Caco-2 (cell line): ENCODE measurements around the gene ALG14. TPM values are rescaled to one million over a fixed set of nuclear protein-coding genes. Genes with fewer than 3 reads are reported as not detected.

Experiments used
- BruUV-seq: library from RNA; stranded (reverse); fragments of 400-500 nt; replicated peaks from 2 replicates; lab custom pipeline; 2021; lab: Mats Ljungman, UMichigan
- CTCF ChIA-PET: fragments of 300-600 bp; sonication (Branson Sonifier 250); formaldehyde crosslinking; loops from one replicate; lab custom pipeline; 2022; ENCODE audit warnings: antibody characterized with exemption; lab: Charles Lee
- POLR2A ChIA-PET: fragments of 300-600 bp; sonication (Branson Sonifier 250); formaldehyde crosslinking; loops from one replicate; lab custom pipeline; 2022; ENCODE audit warnings: antibody characterized with exemption; lab: Charles Lee
- DNase-seq, 2 experiments: peaks; one replicate each; pipeline versions ENCODE4 v3.0.0 to v3.0.0-alpha.2; 2020 to 2022
- H3K27me3 ChIP-seq: replicated peaks from 2 replicates; pipeline ENCODE4 v1.6.0; 2011; ENCODE audit warnings: low read length; ENCODE audit not compliant: control insufficient read depth, insufficient read depth
- H3K36me3 ChIP-seq: 2 replicates; pipeline ENCODE4 v1.5.1; 2011; ENCODE audit warnings: low read length; ENCODE audit not compliant: control insufficient read depth, insufficient read depth
- H3K4me1 ChIP-seq: fragments of 250-450 bp; sonication (Bioruptor Pico); 2 replicates; pipeline ENCODE4 v1.5.1; 2020; ENCODE audit warnings: mild to moderate bottlenecking
- H3K4me3 ChIP-seq: 2 replicates; pipeline ENCODE4 v1.5.1; 2011; ENCODE audit warnings: low read depth, mild to moderate bottlenecking, control low read depth, low read length
- H3K9me3 ChIP-seq: fragments of 250-450 bp; sonication (Bioruptor Pico); 2 replicates; pipeline ENCODE4 v1.5.1; 2020; ENCODE audit warnings: mild to moderate bottlenecking, moderate library complexity
- H3K27ac Mint-ChIP-seq: one replicate; pipeline ENCODE4 v1.8.0; 2022; ENCODE audit warnings: mixed read lengths; ENCODE audit not compliant: unreplicated experiment
- H3K27me3 Mint-ChIP-seq: one replicate; pipeline ENCODE4 v1.8.0; 2022; ENCODE audit warnings: mixed read lengths; ENCODE audit not compliant: insufficient read depth, unreplicated experiment
- H3K36me3 Mint-ChIP-seq: one replicate; pipeline ENCODE4 v1.8.0; 2022; ENCODE audit warnings: mild to moderate bottlenecking, mixed read lengths; ENCODE audit not compliant: insufficient read depth, unreplicated experiment
- H3K4me1 Mint-ChIP-seq: one replicate; pipeline ENCODE4 v1.8.0; 2022; ENCODE audit warnings: low read depth, mixed read lengths; ENCODE audit not compliant: unreplicated experiment
- H3K4me3 Mint-ChIP-seq: one replicate; pipeline ENCODE4 v1.8.0; 2022; ENCODE audit warnings: mild to moderate bottlenecking, moderate library complexity, mixed read lengths; ENCODE audit not compliant: unreplicated experiment
- H3K9me3 Mint-ChIP-seq: one replicate; pipeline ENCODE4 v1.8.0; 2022; ENCODE audit warnings: mixed read lengths; ENCODE audit not compliant: unreplicated experiment
- intact Hi-C: fragments of 100-400 bp; cut with micrococcal nuclease; formaldehyde crosslinking; loops from one replicate; pipeline ENCODE4 v1.10.0; 2022; ENCODE audit not compliant: unreplicated experiment
- total RNA-seq: library from RNA; stranded (reverse); gene quantifications from 2 replicates; pipeline ENCODE4 v1.2.3, GENCODE V29; 2022
- TF ChIP-seq, protein P1 (sequence below), 2 experiments: fragments of 200-600 bp in 1 of 2; IDR thresholded peaks; 1 replicate in 1 of 2; 2 replicates in 1 of 2; pipeline versions ENCODE4 v1.5.1 to v1.8.0; 2011 to 2022; ENCODE audit warnings: antibody characterized with exemption in 1 of 2, control low read depth in 1 of 2, inconsistent platforms in 1 of 2, low read depth in 1 of 2, low read length in 1 of 2, mild to moderate bottlenecking in 1 of 2, moderate library complexity in 1 of 2; ENCODE audit not compliant: insufficient read depth in 1 of 2, severe bottlenecking in 1 of 2, unreplicated experiment in 1 of 2

Gene ALG14
- total RNA-seq, 1 experiment from 2014 or later, result 4.5 TPM

DNA sequence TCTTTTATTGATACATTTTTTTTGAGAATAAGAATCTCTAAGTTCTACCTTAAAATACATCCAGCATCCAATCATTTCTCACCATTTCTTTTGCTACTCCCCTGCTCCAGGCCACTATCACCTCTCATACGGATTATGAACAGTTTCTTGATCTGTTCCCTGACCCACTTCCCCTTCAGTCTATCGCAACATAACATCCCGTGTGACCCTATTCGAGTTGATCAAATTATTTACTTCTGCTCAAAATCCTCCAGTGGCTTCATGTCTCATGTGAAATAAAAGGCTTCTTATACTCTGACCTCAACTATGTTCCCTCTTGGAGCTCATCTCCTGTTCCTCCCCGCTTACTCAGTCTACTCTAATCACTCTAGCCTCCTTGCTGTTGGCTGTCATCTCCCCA is 5.2 kb downstream of the ALG14 start:
- H3K36me3 Mint-ChIP-seq, result peaks cover 16% of the 10 kb centered on the region
- no TSS peak for BruUV-seq
- H3K4me1 Mint-ChIP-seq, result peaks cover 24% of the 10 kb centered on the region
- ChIA-PET CTCF (no interaction called here), POLR2A (no interaction called here)
- Histone ChIP-seq H3K9me3 (no peaks in the 10 kb centered on the region), H3K4me3 (no peak overlapping the region), H3K36me3 (no peaks in the 10 kb centered on the region), H3K27me3 (no peaks in the 10 kb centered on the region), H3K4me1 (peaks cover 35% of the 10 kb centered on the region)
- DNase-seq, result no peak
- no peaks in the 10 kb centered on the region for H3K27me3 Mint-ChIP-seq
- no peaks in the 10 kb centered on the region for H3K9me3 Mint-ChIP-seq
- intact Hi-C loops, result no loop called here
- H3K27ac Mint-ChIP-seq, result peak overlapping the region; percentile 37
- TF ChIP-seq, protein P1, sequence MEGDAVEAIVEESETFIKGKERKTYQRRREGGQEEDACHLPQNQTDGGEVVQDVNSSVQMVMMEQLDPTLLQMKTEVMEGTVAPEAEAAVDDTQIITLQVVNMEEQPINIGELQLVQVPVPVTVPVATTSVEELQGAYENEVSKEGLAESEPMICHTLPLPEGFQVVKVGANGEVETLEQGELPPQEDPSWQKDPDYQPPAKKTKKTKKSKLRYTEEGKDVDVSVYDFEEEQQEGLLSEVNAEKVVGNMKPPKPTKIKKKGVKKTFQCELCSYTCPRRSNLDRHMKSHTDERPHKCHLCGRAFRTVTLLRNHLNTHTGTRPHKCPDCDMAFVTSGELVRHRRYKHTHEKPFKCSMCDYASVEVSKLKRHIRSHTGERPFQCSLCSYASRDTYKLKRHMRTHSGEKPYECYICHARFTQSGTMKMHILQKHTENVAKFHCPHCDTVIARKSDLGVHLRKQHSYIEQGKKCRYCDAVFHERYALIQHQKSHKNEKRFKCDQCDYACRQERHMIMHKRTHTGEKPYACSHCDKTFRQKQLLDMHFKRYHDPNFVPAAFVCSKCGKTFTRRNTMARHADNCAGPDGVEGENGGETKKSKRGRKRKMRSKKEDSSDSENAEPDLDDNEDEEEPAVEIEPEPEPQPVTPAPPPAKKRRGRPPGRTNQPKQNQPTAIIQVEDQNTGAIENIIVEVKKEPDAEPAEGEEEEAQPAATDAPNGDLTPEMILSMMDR (IDR thresholded peaks at IDR 0.05; ENCODE audit: insufficient read depth in 1 of 2, low read depth in 1 of 2, low read length in 1 of 2, severe bottlenecking in 1 of 2, unreplicated experiment in 1 of 2), result no peak
- H3K4me3 Mint-ChIP-seq, result no peak overlapping the region

DNA sequence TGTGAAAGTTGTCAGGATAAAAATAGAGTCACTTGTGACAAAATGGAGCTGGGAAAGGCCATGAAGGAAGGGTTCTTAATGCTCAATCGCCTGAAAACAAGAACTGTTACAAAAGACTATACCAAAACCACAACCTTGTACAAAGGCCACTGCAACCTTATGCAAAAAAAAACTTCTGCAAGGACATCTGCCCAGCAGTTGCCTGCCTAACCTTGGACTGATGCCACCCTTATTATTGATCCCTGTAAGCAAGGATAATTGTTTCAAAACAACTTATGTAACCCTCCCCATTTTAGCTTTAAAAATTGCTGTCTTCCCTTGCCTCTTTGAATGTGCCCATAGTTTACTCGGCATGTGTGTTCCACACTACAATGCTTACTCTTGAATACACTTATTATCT is 5.7 kb downstream of the ALG14 start:
- intact Hi-C loops, result no loop called here
- TF ChIP-seq, protein P1 (IDR thresholded peaks at IDR 0.05; ENCODE audit: insufficient read depth in 1 of 2, low read depth in 1 of 2, low read length in 1 of 2, severe bottlenecking in 1 of 2, unreplicated experiment in 1 of 2), result no peak
- H3K4me1 ChIP-seq, result peaks cover 35% of the 10 kb centered on the region
- no peaks in the 10 kb centered on the region for H3K9me3 Mint-ChIP-seq
- H3K27ac Mint-ChIP-seq, result peak overlapping the region; percentile 37
- no peak overlapping the region for H3K4me3 ChIP-seq
- H3K4me1 Mint-ChIP-seq, result peaks cover 24% of the 10 kb centered on the region
- no peaks in the 10 kb centered on the region for H3K27me3 Mint-ChIP-seq
- no peak for DNase-seq
- no TSS peak for BruUV-seq
- no peaks in the 10 kb centered on the region for H3K27me3 ChIP-seq
- H3K4me3 Mint-ChIP-seq, result no peak overlapping the region
- ChIA-PET CTCF (interaction anchor here (0.6 kb wide), 1 partner anchor 175 kb away, joined by 6 read pairs; no protein-coding TSS in a partner anchor), POLR2A (no interaction called here)
- H3K36me3 ChIP-seq, result no peaks in the 10 kb centered on the region
- no peaks in the 10 kb centered on the region for H3K9me3 ChIP-seq
- peaks cover 12% of the 10 kb centered on the region for H3K36me3 Mint-ChIP-seq

- H3K4me3 Mint-ChIP-seq, result no peak overlapping the region
- no peak for DNase-seq
- intact Hi-C loops, result loop anchor here (1.0 kb wide), 1 partner anchor 173 kb away; the partner anchor contains the start of gene RWDD3
- Histone ChIP-seq H3K36me3 (no peaks in the 10 kb centered on the region), H3K4me3 (no peak overlapping the region), H3K27me3 (no peaks in the 10 kb centered on the region), H3K9me3 (no peaks in the 10 kb centered on the region), H3K4me1 (peaks cover 6% of the 10 kb centered on the region; the same call in 1 of the 2 replicates)
- H3K9me3 Mint-ChIP-seq, result no peaks in the 10 kb centered on the region
- BruUV-seq, result no TSS peak
- no peaks in the 10 kb centered on the region for H3K27me3 Mint-ChIP-seq
- TF ChIP-seq, protein P1 (IDR thresholded peaks at IDR 0.05; ENCODE audit: insufficient read depth in 1 of 2, low read depth in 1 of 2, low read length in 1 of 2, severe bottlenecking in 1 of 2, unreplicated experiment in 1 of 2), result no peak
- no peak overlapping the region for H3K27ac Mint-ChIP-seq
- H3K4me1 Mint-ChIP-seq, result peaks cover 15% of the 10 kb centered on the region
- POLR2A ChIA-PET, result interaction anchor here (0.6 kb wide), 1 partner anchor 172 kb away, joined by 8 read pairs; no protein-coding TSS in a partner anchor
- H3K36me3 Mint-ChIP-seq, result peaks cover 11% of the 10 kb centered on the region
- CTCF ChIA-PET, result no interaction called here
Observed at GRCh38 chr1:95061445-95062006, 11.2 kb downstream of the ALG14 start.
